NCI-H345 treated with DMSO at 0.1 percent for 48 hours (cell line): ENCODE measurements around the gene IRF2BPL.

ENCODE experiments used
- DNase-seq: peaks from one replicate; lab custom pipeline; 2025; ENCODE audit not compliant: unreplicated experiment; lab: John Stamatoyannopoulos, UW

Gene IRF2BPL

DNA sequence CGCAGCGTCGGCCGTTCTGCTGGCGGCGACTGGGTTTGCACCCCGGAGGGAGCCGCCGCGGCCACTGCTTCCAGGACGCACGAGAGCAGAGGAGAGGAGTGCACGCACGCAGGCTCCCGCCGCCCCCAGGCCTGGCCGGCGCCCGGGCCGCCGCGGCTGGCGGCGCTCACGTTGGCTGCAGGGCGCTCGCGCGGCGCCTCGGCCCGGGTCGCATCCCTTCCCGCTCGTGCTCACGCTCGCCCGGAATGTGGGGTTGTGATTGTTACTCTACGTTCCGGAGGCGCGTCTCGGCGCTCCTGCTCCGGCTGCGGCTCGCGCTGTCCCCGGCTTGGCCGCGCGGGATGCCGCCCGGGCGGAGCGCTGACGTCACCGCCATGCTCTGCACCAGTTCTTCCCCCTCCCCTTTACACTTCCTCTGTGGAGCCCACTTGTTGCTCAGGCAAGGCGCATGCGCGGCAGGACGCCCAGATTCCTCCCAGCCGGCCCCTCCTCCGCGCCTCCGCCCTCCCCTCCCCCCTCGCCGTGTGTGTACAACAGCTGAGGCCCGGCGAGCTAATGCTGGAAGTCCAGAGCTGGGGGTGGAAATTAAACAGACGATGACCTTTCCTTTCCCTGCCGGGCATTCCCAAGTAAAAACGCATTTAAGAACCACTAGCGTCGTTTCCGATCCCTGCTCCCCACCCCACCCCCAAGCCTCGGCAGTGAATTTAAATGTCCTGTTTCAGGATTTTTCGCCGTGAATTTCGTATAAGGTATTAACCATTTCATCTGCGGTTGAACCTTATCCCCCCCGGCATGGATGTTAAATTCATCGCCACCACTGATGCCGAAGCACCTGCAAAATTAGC lies at the start of gene IRF2BPL:
Gene IRF2BPL, minus strand, starts transcription at position 325 of the 848 bp plus-strand sequence. CDS start 916 bp downstream, outside the sequence.
- peak; percentile 97 for DNase-seq

DNA sequence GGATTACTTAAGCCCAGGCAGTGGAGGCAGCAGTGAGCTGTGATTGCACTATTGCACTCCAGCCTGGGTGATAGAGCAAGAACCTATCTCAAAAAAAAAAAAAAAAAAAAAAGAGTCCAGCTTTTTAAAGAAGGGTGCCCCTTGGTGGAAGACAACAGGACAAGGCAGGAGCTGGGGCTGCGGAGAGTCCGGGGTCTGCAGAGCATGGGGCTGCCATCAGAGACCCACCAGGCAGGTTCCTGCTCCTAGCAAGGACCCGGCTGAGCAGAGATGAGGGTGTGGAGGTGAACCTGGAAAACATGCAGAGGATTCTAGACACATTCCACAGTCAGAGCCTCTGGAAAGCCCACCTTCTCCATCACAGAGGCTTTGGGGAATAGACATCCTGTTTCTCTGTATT lies 48.5 kb upstream of the IRF2BPL start:
- DNase-seq, result no peak

DNA sequence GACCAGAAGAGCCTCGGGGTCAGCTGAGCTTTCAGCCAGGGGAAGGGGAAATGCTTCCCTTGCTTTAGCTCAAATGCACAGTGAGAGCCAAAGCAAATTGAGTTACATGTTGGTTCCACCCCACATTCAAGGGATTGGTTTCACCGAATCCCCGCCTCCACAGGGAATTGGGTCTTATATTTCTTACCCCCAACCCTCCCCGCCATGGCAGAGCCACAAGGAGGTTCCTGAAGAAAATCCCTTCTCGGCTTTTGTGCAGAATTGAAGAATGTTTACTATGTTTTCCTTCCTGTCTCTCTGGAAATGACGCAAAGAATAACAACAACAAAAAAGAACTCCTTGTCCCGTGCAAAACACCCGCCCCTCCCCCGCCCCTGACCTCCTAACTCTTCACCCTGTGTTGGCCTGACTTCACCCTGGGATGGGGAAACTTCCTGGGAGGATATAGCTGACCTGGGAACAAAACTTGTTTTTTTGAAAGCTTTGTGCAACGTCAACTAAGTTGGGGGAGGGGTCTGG lies 47.7 kb upstream of the IRF2BPL start:
- DNase-seq, result no peak

DNA sequence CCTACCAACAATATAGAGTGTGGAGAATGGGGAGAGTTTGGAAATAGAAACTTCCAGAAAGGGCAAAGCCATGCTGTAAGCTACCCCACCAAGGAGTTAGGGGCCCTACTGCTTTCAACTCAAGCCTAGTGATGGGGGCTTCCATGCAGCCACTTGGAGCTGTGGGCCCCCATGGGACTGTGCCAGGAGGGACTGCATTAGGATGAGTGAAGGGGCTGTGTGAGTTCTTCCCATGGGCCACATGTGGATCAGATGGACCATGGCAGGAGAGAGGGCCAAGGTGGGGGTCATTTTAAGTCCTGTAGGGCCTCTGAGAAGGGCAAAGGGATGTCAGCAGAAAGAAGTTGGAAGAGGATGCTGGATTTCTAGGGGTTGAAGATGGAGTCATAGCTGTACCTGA lies 46.5 kb upstream of the IRF2BPL start:
- no peak for DNase-seq

DNA sequence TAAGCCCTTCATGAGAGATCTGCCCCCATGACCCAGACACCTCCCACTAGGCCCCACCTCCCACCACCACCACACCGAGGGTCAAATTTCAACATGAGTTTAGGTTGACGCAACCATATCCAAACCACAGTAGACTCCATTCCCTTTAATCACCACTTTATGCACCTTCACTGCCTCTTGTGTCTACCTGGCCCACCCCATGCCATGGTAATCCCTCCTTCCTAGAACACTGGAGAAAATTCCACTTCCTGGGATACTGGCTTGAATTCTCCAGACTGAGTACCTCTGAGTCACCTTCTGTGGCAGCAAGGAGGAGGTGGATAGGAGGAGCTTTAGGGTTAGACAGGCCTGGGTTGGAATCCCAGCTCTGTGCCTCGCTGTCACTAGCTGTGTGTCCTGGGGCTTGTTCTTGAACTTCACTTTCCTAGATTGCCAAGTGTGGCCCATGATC lies 43.5 kb upstream of the IRF2BPL start:
- DNase-seq, result no peak

DNA sequence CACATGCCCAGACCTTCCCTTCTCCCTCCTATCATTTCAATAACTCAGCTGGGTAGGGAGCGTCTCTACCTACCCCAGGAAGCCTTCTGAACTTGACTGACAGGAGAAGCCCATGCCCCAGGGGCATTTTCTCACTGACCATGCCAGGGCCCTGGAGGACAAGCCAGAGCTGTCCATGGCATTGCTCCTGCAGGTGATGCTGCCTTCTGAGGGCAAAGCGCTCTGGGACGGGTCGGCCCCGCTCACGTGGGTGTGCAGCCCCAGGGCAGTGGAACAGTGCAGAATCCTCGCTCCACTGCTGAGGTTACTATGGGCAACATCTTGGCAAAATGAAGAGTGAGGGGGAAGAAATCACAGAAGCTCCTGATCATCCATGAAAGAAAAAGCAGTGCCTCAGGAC lies 41.0 kb upstream of the IRF2BPL start:
- DNase-seq, result no peak

DNA sequence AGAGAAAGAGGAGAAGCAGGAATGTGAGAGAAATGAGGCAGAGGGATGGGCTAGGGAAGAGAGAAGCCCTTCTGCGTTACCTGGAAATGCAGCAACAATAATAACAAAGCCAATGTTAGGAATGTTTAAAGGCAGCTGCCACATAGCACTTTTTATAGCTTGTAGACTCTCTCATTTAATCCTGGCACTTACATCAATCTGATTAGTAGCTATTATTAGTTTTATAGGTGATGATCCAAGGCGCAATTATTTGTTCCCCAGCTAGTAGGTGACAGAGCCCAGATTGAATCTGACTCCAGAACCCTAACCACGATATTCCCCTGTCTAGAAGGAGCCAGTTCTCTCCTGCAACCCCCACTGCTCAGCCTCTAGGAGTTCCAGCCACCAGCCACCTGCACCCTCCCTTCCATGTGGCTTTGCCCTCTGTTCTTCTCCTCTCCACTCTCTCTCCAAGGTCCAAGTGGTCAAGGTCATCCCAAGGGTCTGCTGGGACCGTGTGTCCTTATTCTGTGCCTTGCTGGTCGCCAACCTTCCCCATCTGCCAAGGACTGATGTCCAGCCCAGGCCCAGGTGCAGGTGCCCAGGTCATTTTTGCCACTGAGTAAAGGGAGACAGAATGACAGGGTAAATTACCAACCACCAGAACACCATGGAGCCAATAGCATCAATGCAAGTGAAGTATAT lies 40.2 kb upstream of the IRF2BPL start:
- DNase-seq, result no peak

DNA sequence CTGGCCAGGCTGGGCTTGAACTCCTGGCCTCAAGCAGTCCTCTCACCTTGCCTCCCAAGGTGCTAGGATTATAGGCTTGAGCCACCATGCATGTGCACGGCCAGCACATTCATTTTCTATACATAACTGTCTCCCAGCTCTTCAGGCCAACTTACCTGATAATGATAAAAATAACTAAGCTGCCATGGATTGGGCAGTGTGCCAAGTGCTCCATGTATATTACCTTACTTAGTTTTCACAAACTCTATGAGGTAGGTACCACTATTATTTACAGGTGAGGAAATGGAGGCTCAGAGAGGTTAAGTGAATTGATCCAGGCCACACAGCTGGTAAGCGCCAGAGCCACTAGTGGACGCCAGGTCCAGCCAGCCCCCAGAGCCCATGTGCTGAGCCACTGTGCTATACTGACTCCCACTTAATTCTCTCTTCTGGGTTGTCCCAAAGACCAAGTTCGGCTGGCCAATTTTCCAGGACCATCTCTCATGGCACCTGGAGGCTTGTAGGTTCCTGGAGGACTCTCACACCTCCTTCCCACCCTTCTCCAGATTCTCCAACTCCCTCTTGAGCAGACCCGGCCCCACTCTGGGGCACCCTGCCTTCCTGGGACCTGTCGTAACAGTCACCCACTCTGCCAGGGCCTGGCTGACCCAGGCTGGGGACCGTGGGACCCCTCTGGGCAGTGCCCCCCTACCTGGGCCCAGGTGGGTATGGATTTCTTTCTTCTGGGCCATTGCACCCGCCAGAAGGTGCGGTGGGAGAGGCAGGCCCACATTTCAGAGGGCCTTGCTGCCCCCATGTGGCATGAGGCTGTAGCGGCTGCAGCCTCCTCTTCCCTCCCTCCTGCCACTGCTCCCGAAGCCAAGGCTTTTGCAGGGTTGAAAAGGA lies 39.4 kb upstream of the IRF2BPL start:
- DNase-seq, result peak; percentile 64

DNA sequence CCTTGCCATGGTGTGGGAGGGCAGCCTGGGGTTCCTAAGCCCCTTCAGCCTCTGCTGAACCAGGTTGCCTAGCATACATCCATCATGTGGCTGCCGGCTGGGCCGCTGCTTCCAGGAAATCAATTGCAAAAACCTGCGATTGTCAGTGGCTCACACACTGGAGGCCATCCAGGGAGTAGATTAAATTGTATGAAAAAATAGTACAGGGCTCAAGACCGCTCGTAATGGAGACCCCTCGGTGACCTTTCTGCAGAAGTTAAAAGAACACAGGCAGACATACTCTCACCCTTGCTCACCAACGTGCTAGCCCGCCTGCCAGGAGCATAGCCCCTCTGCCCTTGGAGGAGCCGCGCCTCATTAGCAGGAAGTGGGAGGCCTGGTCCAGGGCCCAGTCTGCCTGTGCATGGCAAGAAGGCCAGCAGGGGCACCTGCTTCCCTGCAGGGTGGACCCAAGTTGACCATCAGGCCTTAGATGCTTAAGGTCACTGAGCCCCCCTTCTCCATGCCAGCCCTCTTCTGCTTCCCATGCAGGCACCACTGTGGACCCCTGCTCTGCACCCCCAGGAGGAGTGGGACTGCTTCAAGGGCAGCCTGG lies 38.2 kb upstream of the IRF2BPL start:
- no peak for DNase-seq

DNA sequence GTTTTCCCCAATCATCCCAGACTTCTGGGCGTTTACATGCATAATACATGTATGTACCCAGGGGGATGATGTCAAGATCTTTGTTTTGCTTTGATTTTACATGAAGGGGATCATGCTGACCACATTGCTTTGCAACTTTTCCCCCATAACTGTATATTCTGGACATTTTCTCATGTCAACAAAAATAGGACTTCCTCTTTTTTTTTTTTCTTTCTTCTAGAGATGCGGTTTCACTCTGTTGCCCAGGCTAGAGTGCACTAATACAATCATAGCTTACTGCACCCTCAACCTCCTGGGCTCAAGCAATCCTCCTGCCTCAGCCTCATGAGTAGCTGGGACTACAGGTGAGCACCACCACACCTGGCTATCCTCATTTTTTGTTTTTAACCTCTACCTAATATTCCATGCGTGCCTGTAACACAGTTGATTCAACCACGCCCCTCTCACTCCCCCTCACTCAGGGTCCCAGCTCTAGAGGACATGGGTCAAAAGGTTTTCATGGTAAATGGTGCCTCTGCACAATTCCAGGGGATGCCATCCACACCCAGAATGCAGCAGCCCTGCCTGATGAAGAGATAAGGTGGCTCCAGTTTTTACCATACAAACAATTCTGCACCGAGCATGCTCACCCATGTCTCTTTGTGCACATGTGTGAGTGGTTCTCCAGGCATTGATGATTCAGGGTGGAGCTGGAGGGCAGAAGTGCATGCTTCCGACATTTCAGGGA lies 37.5 kb upstream of the IRF2BPL start:
- DNase-seq, result no peak

DNA sequence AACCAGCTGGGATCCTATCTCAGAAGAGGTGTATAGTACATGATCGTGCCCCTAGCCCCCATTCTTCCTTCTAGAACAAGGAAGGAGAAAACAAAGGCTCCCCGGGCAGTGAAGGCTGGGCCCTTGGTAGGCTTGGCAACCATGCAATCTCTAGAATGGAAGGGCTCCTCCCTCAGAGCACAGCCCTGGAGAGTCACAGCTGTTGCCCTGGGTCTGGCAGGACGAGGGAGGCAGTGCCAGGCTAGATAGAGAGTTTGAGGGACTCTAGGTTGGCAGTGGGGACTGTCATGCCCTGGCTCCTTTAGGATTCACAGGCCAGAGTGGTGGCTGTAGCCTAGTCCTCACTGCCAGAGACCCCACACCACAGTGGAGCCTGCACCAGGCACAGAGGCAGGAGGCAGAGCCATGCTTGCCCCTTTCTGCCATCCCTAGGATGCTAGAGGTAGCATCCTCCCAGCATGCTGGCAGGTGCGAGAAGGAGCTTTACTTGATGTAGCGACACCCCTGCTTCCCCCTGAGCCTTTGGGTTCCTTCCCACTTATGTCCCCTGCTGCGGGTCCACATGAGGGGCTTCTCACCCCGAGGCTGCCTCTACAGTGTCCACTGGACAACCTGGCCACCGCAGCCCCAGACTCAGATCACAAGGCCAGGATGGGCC lies 36.1 kb upstream of the IRF2BPL start:
- no peak for DNase-seq

DNA sequence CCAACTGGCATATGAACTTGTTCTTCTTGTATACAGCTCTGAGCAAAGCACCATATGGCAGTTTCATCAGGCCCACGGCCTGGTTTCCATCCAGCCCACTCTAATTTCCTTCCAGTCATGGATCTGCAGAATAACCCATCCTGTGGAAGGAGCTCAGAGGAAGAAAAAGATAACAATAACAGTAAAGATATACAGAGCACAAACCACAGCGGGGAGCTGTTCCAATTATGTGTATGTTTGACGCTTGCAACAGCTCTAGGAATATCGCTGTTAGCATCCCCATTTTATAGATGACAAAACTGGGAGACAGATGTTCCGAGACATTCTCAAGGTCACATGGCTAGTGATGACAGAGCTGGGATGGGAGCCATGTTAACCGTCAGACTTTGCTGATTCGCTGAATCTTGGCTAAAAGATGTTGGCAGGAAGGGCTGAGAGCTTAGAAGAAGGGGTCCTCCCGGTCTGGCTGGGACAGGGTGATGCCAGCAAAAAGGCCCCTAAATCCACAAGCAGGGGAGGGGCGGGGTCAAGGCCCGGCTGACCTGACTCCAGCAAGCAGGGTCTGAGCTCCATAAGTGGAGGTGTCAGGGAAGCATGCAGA lies 35.2 kb upstream of the IRF2BPL start:
- DNase-seq, result no peak

DNA sequence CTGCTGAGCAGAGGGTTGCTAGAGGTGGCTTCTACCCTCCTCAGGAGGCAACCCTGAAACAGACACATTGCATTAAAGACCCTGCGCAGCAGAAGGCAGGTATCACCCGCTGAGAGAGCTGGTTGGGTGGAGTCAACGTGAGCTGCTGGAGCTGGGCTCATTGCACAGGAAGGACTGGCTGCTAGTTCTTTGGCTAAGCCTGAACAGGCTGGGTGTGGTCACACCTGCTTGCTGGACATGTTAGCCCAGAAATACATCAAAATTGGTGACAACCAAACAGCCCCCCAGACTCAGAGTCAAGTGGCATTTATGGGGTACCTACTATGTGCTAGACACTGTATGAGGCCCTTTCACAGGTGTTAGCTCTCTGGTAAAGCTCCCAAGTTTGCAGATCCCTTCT lies 33.8 kb upstream of the IRF2BPL start:
- no peak for DNase-seq

DNA sequence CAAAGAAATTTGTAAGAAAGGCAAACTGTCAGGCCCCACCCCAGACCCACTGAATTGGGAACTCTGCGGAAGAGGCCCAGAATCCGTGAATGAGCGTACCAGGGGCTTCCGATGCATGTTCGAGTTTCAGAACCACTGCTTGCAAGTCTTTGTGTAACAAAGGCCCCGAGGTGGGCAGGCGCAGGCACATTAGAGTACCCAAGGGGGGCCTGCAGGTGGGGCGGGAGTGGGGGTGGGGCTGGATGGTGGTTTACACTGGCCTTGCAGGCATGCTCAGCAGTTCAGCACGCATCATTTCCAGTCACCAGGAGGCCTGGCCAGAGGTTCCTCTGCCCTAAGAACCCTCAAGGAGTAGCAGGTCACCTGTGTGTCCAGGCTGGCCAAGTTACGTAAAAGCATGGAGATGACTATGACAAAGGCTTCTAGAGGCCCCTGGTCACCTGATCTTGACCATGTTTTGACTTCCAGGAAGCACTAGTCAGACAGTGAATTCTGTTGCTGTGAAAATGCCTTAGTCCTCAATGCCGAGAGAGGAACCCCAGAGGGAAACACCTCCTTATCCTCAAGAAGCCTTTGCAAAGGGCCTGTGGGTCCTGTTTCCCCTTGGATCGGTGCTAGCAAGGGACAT lies 33.2 kb upstream of the IRF2BPL start:
- no peak for DNase-seq

DNA sequence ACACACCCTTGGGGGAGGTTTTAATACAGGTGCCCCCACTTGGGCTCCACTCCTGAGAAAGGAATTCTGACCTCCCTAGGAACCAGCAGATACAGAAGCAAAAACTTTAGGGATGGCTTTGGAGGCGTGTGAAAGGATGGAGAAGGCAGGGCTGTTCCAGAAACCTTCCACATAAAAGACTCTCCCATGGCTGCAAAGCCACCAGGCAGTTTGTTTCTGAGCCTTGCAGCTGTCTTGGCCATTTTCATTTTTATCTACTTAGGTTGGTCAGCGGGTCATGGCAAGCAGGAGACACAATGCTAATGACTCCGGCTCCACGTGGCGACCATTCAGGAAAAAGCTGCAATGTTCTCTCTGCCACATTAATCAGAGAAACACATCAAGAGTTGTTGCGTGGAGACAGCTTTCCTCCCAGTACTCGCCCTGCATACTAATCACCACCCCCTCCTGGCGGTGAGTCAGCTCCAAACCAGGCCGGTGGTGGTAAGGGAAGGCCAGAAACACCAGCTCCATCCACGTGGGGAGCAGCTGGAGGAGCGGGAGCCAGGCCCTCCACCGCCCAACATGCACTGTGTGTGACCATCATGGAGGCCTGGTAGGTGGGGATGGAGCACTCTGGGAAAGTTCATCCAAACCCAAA lies 30.9 kb upstream of the IRF2BPL start:
- no peak for DNase-seq

DNA sequence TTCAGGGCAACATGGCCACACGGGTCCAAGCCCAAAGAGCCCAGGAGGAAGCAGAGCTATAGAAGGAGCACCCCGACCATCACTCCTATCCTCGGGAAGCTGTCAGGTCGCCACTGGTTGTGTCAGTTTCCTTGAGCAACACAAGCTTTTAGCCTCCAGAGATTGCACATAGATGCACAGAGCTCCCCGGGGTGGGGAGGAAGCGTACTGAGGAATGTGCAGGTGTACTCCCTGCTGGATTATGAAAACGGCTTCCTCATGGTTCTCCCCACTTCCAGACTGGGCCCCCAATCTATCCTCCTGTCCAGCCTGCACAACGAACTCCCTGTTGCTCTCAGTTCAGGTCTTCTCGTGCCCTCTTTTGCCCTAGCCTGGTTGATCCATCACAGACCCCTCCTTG lies 30.3 kb upstream of the IRF2BPL start:
- no peak for DNase-seq

DNA sequence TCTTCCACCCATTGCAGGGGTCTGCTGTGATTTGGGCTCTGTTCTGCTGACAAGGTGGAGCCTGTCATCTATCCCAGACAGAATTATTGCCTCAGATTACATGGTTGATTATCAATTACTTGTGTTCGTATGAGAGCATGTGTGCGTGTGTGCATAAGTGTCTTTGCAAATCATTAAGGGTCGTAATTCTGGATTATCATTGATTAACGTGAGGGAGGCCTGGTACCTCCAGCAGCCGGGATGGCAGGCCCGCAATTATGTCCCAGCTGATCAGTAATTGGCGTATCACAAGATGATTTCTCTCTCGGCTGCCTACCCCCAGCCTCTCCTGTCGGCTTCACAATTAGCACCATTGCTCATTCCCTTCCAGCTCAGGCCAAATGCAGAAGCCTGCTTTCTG lies 29.6 kb upstream of the IRF2BPL start:
- no peak for DNase-seq

DNA sequence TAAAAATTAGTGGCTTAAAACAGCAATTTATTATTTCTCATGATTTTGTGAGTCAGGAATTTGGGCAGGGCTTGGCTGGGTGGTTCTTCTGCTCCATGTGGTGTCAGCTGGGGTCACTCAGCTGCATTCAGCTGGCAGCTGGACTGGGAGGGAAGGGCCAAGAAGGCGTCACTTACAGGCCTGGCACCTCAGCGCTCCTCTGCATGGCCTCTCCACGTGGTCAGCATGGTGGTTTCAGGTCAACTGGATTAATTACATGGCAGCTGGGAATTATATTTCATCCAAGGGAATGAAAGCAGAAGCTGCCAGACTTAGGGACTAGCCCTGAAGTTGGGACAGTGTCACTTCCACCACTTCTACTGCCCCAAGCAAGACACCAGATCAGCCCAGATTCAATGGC lies 27.5 kb upstream of the IRF2BPL start:
- DNase-seq, result no peak
